Esophagus muscularis mucosa (tissue), 4 donors: Measurements from ENCODE around the gene CYTL1.

ENCODE experiments used
- EP300 ChIP-seq: sonication (generic); formaldehyde crosslinking; IDR thresholded peaks from one replicate; pipeline ENCODE4 v1.6.1; 2017; ENCODE audit warnings: antibody characterized with exemption
- POLR2A ChIP-seq: fragments of 450-650 bp; IDR thresholded peaks from one replicate; pipeline ENCODE4 v1.6.1; 2017; ENCODE audit warnings: antibody characterized with exemption, moderate library complexity, mild to moderate bottlenecking, low read depth
- POLR2AphosphoS5 ChIP-seq, 2 donors: sonication (generic); formaldehyde crosslinking; IDR thresholded peaks; one replicate each; pipeline ENCODE4 v1.6.1; 2017; ENCODE audit warnings: antibody characterized with exemption in 2 of 2
- TF ChIP-seq, protein P1 (sequence below), 3 experiments: fragments of 200-600 bp in 2 of 3; fragments of 450-650 bp in 1 of 3; sonication (generic) in 2 of 3; IDR thresholded peaks; one replicate each; pipeline ENCODE4 v1.5.1; 2017 to 2019; ENCODE audit warnings: antibody characterized with exemption in 3 of 3, mild to moderate bottlenecking in 2 of 3, moderate library complexity in 1 of 3

DNA sequence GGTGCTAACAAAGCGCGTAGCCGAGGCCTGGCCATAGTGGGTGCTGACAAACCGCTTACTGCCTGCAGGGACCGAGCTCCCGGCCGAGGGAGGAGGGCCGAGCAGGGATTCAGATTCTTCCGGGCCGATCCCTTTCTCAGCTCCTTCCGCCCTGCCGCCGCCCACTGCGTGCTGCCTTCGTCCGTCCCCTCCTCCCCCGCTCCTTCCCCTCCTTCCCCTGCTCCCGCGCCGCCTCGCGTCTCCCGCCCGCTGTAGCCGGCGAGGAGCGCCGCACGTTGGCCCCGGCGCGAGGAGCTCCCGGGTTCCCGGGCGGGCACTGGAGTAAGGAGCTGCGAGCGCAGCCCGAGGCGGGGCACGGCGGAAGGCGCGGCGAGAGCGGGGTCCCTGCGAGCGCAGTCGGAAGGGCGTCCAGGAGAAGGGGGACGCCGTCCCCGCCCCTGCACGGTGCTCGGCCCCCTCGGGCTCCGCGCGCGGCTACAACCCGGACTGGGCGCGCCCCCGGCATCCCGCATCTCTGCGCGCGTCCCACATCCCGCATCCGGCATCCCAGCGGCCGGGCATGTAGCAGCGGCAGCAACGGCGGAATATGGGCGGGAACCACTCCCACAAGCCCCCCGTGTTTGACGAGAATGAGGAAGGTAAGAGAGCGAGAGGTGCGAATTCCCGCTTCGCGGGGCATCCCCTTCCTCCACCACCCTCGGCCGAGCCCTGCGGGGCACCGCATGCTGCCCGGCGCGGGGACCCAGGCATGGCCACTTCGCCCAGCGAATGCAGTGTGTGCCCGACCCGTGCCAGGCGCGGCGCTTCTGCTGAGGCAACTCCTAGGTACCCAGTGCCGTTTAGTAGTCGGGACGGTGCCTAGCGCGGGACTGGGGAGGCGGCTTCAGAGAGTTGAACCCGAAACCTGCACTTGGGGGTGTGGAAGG lies 32.3 kb upstream of the CYTL1 start, which contains the start of gene STK32B:
- TF ChIP-seq POLR2AphosphoS5 (IDR thresholded peaks at IDR 0.05): no peak
- TF ChIP-seq, protein P1, sequence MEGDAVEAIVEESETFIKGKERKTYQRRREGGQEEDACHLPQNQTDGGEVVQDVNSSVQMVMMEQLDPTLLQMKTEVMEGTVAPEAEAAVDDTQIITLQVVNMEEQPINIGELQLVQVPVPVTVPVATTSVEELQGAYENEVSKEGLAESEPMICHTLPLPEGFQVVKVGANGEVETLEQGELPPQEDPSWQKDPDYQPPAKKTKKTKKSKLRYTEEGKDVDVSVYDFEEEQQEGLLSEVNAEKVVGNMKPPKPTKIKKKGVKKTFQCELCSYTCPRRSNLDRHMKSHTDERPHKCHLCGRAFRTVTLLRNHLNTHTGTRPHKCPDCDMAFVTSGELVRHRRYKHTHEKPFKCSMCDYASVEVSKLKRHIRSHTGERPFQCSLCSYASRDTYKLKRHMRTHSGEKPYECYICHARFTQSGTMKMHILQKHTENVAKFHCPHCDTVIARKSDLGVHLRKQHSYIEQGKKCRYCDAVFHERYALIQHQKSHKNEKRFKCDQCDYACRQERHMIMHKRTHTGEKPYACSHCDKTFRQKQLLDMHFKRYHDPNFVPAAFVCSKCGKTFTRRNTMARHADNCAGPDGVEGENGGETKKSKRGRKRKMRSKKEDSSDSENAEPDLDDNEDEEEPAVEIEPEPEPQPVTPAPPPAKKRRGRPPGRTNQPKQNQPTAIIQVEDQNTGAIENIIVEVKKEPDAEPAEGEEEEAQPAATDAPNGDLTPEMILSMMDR (IDR thresholded peaks at IDR 0.05): peak in 1 of 3 experiments; percentile 7
- TF ChIP-seq POLR2A: no peak
- TF ChIP-seq EP300: no peak
